T follicular helper cell (primary cell): Measurements from ENCODE around the gene TMEM9B.
"Not testable (repeated sequence)": the region's sequence is repeated elsewhere in the genome, so short reads cannot be mapped to it uniquely, and the experiment has no call there.

Experiments
- DNase-seq: peaks from one replicate; pipeline ENCODE4 v3.0.0-alpha.2; 2020; ENCODE audit warnings: low read depth

Gene TMEM9B

GRCh38 chr11:8973121-8973520 lies 8.9 kb upstream of the TMEM9B start:
- no peak for DNase-seq

GRCh38 chr11:8971924-8972316 lies 7.7 kb upstream of the TMEM9B start:
- no peak for DNase-seq

DNA sequence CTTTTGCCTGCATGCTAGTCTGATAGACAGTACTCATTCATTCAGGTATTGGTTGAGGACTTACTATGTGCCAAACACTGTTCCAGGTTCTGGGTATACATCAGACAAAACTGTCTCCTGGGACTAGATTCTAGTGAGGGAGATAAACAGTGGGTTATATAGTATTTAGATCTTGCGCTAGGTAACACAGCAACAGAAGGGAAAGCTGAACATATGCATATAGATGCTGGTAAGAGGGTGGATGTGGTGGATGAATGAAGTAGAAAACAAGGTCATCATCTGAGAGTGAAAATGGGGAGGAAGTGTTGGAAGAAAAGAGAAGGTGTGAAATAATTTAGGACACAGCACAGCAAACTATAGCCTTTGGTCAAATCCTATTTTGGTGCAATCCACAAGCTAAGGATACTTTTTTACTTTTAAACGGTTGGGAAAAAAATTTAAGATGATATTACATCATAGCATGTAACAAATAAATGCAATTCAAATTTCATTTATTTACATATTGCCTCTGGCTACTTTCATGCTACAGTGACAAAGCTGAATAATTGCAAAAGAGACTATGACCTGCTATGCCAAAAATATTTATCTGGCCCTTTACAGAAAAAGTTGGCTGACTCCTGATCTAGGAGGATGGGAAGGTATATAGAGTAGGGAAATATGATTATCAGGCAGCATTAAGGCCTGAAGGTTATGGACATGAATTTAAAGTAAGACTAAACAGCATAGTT lies 7.1 kb upstream of the TMEM9B start:
- DNase-seq: no peak

GRCh38 chr11:8967184-8967583 lies 2.9 kb upstream of the TMEM9B start:
- no peak for DNase-seq

DNA sequence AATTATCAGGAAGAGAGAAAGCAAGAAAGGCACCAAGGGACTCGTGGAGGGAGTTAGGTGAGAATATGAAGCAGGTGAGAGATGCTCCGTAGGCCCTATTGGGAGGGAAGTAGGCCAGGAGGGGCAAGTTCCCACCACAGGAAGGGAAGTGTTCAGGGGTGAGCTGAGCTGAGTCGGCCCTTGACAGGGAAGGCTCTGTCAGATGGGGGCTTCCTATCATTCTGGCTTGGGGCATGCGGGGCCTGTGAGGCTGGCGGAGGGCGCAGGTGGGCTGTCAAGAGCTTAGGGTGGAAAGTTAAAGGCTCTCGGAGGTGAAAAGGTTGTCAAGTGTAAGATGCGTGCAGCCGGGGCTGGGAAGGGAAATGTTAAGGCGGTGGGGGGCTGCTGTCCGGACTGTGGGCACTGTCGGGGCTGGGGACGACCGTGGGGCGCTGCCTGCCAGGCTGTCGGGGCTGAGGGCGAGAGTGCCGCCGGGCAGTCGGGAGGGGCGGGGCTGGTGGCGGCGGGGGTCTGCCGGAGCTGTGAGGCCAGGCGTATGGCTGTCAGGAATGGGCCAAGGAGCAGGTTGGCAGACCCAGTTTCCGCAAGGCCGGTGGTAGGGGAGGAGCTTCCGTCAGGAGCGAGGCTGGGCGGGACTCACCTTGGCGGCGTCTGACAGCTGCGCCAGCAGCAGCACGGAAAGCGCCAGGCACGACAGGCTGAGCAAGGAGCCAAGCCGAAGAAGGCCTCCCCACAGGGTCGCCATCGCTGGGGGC lies 496 bp downstream of the TMEM9B start:
- DNase-seq: peak; percentile 57

DNA sequence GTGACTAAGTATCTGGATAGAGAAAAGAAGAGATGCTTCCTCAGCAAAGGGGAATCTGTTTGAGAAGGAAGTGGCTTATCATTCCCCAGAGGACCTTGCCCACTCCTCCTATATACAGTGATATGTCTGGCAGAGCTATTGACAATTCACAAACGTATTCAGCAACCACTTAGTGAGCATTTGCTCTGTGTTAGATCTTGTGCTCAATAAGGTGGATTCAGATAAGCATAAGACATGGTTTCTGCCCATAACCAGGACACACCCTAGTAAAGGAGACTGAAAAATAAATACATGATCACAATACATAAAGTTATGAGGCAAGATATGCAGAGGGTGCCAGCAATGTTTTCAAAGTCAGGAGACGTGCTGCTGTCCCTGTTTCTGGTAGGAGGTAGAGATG lies 1.4 kb downstream of the TMEM9B start:
- DNase-seq: no peak

- DNase-seq: no peak
These were observed 2.8 kb downstream of the TMEM9B start for GRCh38 chr11:8961401-8961800.

DNA sequence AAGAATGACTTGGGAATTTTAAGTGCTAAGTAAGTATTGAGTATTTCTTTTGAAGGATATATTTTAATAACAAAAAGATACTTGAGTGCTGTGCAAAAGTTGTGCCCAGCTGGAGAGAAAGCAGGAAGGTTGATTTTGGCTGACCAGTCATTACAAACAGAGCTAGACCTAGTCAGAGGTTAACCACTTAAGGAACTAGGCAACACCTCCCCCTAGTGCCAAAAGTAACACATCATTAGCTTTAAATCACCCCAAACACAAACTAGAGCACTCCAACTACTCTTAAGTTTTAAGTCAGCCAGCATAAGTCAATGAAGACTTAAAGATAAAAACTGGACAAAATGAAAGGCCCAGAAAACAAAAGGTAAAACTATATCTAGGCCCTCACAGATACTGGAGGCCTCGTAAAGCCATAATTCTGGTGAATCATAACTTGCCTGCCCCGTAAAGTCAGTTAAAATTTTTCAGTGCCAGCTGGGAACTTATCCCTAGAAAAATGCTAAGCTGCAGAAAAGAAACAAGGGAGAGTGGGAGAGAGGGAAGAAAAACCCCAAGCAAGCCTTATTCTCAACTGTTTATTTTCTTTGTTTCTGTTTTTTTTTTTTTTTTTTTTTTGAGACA lies 4.6 kb downstream of the TMEM9B start:
- DNase-seq: no peak

DNA sequence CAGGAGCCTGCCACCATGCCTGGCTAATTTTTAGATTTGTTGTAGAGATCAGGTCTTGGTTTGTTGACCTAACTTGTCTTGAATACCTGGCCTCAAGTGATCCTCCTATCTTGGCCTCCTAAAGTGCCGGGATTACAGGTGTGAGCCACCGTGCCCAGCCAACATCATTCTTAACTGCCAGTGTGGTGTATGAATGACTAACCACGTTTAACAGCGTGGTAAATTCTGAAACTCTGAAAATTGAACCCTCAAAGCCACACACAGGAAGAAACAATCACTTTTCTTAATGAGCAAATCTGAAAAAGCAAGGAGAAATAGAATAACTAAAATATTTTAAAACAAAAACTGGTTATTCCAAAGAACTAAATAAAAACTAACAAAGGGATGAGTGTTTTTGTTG lies 7.4 kb downstream of the TMEM9B start:
- DNase-seq: no peak

DNA sequence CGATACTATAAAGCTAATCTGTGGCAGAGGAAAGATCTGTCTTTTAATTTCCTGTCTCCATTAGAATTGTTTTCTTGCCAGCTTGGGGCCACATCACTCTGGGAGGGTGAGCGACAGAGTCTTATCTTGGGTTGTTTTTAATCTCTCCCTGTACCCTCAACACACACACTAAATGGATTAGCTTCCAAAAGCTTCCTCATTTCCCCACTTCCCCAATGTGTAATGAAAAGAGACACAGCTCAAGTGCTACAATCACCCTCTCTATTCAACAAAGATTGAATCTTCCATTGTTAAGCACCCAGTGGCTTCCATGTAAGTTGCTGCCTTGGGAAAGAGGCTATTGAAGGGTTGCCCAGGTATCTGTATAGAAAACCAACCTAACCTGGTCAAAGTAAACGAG lies 15.4 kb downstream of the TMEM9B start:
- no peak for DNase-seq

DNA sequence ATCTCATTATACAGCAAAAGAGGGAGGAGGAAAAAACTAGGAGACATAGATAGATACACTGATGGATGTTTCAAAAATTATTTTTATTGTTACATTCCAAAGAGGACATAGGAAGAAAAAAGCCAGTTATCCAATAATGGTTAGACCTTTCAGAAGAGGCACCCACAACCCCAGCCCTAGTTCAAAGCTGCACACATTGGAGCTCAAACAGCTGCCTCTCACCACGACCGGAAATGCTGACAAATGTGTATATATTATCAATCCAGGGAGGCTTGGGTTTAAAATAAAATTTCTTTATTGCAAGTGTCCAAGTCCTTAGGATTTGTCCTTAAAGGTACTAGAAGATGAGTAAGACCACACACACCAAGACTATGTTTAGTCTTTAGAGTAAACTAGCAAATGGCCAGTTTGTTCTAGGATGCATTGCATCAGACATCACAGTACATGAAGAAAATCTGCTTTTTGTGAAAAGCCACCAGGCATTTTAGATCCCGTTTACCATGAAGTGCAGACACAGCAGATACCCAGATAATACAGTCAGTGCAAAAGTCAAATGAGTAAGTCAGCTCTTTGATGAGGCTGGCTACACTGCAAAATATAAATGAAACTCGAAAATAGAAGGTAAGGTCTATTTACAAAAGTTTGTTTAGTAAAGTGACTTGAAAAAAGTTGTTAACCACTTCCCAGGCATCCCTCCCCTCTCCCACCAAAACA lies 16.9 kb downstream of the TMEM9B start:
- DNase-seq: no peak

- DNase-seq: no peak
These were observed 21.6 kb downstream of the TMEM9B start, which contains the start of gene ASCL3 for GRCh38 chr11:8942518-8943066. Gene ASCL3, minus strand, starts transcription at chr11:8943016. Its CDS starts 4,855 bp downstream, at chr11:8938161.

GRCh38 chr11:8941341-8942103 lies 22.7 kb downstream of the TMEM9B start:
- DNase-seq: no peak

DNA sequence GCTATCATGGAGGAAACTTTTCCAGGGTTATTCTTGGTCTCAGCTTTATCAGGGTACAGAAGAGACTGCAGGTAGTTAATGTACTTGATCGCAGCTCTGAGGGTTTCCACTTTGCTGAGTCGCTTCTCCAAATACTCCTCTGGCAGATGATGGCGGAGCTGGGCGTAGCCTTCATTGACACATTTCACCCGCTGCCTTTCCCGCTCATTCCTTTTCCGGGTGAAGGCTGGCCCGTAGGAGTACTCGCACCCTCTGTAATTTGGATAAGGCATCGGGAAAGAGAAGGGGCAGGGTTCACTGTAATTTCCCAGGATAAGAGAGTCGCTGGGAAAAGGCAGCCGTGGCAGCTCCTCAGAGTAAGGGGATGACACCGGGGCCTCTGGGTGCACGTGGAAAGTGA lies 26.6 kb downstream of the TMEM9B start:
- DNase-seq: no peak

DNA sequence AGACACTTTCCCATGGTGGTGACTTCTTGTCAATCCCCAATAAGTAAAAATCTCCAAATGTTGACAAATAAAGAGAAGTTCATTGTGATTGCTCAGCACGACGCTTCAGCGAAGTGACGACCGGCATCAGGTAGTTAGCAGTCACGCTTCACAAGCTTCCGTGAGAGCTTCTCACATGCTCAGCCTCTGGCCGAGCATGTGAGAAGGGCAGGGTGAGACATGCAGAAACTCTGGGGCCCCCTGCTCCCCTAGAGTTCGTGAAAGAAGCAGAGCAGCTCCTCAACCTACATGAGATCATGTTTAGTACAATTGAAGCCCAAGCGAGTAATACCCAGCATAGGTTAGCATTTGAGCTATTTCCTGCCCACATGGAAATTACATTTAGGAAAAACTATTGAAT lies 27.1 kb downstream of the TMEM9B start:
- DNase-seq: no peak

GRCh38 chr11:8935789-8936188 lies 28.5 kb downstream of the TMEM9B start:
- not testable (repeated sequence) for DNase-seq

- no peak for DNase-seq
These were observed 29.3 kb downstream of the TMEM9B start for GRCh38 chr11:8934742-8935488.

DNA sequence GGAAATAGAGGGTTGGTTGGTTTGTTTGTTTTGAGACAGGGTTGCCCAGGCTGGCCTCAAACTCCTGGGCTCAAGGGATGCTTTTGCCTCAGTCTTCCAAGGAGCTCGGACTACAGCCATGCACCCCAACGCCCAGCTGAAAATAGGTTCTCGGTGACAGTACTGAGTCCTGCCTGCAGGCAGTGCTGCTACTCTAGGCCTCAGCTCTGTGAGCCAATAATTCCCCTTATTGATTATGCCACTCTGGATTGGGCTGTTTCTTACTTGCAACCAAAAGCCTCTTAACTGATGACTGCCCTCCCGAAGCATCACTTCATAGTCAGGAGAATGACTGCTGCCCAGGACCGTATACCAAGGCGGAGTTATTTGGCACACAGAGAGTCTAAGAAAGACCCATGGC lies 30.3 kb downstream of the TMEM9B start:
- DNase-seq: no peak

DNA sequence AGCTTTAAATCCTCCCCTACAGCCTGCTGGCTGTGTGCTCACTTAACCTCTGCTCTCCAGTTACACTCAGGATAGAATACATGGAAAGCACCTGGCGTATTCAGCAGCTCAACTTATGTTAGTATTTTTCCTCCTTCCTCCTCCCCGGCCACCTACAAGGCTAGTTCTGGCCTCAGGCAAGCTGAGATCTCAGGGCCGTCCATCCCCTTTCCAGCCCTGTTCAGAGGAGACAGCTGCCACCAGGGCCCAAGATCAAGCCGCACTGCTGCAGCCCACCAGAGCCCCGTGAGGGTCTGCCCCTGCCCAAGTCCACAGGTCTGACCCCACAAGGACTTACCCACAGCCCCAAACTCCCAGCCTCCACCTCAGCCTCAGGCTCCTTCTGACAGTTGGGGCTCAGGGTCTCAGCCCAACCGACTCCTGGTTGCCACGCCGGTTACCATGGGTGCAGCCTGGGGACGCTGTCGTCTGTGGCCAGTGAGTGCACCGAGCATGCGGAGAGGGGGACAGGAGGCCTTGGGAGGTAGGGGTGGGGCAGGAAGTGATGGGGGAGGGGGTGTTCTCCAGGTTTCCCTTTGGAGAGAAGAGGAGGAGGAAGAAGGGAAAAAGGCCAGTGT lies 31.6 kb downstream of the TMEM9B start, which contains the start of gene C11orf16:
C11orf16 (minus strand) TSS at position 384 of the 617 bp plus-strand sequence. CDS start 639 bp downstream, outside the sequence.
- no peak for DNase-seq
